HK-2 (cell line): ENCODE measurements around the gene PTPRH.
"Not testable (repeated sequence)": the region's sequence is repeated elsewhere in the genome, so short reads cannot be mapped to it uniquely, and the experiment has no call there.

Experiments used
- DNase-seq: peaks from one replicate; pipeline ENCODE4 v3.0.0-alpha.2; 2018; ENCODE audit not compliant: unreplicated experiment

The PTPRH gene

DNA sequence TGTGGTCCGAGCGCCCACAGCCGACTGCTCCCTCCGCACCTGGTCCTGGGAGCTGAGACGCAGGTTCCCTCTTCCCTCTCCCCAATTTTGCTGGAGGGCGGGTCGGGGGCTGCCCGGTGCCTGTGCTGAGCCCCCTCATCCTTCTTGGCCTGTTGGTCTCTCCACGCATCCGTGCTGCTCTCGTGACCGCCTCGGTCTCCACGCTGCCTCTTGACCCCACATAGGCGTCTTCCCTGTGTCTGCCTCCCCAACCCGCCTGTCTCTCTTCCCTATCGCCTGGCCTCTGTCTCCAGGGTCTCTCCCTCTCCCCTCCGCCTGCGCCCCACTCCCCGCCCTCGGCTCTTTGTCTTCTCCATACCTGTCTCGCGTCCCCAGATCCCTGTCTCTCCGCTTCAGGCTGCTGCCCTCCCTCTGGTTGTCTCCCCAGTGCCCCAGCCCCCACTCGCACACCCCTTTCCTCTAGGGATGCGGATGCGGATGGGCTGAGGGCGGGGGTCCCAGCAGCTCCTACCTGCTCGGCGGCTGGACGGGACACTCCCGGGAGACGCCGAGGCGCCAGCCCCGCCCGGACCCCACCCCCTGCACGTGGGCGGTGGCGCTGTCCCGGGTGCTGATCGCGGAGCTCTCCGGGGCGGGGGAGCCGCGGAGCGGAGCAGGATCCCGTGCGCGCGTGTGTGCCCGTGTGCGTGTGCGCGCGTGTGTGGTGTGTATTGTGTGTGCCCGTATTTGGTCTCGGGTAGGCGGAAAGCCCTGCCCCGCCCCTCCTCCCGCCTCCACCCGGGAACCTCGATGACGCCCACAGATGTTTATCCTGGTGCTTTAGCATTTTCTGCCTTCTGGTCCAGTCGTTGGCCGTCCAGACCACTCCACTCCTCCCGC is 29.5 kb downstream of the PTPRH start, which contains the start of gene SYT5:
Gene SYT5, minus strand, starts transcription at position 684 of the 879 bp plus-strand sequence. CDS start 1,248 bp downstream, outside the sequence.
- DNase-seq, result peak; percentile 66

DNA sequence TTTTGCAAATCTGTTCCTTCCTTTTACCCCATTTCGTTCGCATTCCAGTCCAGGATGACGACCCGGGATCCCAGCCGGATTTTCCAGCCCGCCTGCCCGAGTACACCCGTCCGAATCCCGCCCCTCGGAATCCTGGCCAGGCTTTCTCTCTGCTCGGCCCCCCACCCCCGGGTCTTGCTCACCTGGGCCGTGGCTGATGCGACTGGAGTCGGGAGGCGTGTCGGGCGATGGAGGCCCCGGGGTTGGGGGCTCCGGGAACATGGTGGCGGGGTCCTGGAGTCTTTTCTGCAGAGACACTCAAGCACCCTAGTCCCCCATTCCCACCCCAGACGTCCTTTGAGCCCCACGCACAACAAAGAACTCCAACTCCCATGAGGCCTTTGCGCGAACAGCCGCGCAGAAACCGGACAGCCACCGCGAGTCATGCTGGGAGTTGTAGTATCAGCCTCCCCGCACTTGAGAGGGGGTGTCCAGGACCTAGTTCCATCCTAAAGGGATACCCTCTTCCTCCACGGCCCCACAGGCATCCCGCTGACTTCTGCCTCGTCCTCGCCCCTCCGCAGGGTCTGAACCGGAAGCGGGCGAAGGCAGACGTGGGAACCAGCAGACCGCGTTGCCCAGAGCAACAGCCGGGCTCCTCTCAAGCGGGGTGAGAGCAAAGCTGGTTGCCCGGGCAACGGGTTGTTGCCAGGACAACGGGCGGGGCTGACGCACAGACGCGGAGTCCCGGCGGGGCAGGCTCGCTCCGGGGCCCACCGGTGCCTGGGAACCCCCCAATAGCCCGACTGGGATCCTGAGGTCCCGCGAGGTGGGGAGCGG is 30.3 kb downstream of the PTPRH start:
- DNase-seq, result peak; percentile 89

DNA sequence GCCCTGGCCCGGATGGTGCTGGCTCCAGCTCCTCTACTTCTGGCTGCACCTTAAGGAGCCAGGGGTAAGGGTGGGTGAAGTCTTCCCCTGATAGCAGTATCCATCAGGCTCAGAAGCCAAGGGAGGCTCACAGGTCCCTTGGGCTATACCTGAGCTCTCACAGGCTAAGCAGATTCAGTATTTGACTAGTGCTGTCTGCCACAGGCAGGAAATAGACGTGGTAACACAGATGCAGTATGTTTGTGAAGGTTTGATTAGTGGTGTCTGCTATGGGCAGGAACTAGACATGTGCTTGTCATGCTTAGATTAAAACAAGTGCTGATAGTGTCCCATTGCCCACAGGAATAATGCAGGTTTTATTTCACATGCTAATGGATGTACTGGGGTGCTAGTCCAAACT is 33.2 kb downstream of the PTPRH start:
- no peak for DNase-seq

DNA sequence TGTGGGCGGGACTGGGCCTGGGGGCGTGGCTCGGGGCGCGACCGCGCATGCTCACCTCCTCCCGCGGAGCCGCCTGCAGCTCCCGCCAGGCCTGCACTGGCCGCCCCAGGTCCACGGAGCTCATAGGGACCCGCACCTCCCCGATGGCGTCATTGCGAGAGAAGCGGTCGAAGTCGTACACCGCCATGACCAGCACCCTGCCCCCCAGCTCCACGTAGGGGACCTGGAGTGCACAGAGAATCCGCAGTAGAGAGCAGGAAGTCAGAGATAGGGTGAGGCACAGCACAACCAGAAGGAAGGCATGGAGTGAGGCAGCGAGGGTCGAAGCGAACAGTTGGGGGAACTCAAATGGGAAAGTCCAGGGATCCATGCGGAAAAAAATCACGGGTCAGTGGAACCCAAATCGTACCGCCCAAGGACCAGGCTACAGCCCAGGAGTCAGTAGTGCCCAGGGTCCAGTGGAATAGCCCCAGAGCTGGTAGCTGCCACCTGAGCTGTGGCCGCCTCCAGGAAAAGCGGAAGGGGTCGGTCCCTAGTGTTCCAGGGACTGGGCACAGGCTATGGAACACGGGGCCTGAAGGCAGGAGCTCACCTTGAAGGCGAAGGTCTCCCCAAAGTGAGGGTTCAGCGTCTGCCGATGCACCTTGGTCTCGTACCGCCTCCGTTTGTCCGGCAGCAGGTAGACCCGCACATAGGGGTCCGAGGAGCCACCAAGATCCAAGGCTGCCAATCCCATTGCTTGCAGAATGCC is 34.0 kb downstream of the PTPRH start:
- DNase-seq, result no peak

DNA sequence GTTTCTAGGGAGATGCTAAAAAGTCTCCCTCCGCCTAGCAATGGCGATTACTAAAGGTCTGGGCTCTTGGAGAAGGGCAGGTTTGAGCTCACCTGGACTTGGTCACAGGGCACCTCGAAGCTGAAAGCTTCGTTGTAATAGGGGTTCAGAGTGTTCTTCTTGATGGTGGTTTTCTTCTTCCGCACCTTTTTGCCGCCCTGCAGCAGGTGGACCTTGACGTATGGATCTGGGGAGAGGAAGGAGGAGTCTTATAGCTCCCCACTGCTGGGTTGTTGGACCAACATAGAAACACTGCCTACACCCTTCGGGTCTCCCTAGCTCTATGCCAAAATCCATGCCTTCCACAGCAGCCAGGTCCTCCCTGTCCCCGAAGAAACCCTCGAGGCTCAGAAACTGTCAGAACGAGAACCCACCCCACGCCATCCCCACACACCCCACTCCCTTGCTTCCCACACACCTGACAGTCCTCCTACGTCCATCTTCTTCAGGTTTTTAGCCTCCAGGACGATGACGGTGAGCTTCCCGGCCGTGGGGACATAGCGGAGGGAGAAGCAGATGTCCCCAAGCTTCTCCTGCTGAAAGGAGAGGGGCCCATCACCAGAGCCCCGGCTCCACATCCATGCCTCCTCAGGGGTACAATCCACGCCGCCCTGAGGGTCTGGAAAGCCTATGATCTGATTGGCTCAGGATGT is 34.7 kb downstream of the PTPRH start:
- no peak for DNase-seq

DNA sequence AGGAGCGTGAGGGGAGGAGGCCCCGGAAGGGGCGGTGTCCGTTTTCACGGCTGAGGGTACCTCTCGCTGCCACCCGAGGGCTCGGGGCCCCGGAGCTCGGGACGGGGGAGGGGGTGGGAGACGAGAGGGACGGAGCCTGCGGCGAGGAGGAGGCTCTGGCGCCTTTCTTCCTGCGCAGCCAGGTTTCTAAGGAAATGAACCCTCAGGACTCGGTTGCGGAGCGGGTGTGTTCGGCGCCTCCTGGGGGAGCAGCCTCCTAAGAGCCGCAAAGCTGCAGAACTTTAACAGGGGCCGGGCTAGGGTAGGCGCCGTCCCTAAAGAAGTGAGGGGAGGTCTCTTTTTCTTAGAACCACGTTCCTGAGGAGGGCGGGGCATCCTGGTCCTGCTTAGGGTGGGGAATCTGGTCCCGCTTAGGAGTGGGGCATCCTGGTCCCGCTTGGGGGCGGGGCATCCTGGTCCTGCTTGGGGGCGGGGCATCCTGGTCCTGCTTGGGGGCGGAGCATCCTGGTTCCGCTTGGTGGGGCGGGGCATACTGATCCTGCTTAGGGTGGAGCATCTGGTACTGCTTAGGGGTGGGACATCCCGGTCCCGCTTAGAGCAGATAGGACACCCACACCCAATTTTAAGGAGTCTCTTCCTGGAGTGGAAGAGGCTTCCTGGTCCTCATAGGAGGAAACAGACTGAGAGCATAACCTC is 35.4 kb downstream of the PTPRH start:
- DNase-seq, result peak; percentile 93

DNA sequence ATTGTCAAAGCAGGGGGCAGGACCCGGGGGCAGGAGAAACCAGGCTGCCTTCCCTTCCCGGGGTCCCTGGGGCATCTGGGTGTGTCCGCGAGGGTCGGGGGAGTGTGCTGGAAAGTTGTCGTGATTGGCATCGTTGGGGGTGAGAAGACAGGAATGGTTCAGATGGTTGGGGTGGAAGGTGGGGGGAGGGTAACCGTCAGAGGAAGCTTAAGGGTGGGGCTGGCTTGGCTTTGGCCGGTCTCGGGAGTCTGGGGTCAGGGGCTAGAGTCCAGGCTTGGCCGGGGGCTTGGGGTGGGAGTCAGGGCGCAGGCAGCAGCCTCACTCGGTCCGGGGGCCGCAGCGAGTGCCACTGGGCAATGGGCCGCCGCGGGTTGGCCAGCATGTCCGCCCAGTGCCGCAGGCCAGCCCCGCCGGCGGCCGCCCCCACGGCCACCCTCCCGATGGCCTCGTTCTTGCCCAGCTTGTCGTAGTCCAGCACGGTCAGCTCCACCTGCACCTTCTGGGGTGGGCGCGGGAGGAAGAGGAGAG is 36.1 kb downstream of the PTPRH start:
- DNase-seq, result no peak

DNA sequence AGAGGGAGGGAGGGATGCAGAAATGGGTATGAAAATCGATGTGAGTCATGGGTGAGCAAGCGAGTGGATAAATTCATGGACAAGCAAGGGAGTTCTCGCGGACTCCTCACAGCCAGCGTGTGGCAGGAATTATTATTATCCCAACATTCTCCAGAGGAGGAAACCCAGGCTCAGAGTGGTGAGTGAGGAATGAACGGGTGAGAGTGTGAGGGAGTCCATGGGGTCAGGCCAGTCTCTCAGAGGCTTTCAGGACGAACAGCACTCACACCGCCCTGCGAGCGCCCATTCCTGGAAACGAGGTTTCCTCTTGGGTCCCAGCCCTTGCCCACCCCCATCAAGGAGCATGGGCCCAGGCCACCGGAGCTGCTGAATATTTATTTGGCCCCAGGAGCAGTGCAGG is 36.6 kb downstream of the PTPRH start:
- DNase-seq, result peak; percentile 64

DNA sequence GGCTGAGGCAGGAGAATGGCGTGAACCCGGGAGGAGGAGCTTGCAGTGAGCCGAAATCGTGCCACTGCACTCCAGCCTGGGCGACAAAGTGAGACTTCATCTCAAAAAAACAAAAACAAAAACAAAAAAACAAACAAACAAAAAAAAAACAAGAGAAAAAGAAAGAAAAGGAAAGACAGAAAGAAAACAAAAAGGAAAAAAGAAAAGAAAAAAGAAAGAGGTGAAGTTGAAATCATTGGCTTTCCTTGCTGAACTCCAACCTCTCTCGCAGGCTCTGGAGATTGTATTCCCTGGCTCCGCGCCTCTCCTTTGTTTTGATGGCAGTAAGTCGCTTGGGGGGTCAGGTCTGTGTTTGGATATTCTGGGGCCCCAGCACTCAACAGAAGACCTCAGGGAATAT is 37.0 kb downstream of the PTPRH start:
- DNase-seq, result not testable (repeated sequence)

DNA sequence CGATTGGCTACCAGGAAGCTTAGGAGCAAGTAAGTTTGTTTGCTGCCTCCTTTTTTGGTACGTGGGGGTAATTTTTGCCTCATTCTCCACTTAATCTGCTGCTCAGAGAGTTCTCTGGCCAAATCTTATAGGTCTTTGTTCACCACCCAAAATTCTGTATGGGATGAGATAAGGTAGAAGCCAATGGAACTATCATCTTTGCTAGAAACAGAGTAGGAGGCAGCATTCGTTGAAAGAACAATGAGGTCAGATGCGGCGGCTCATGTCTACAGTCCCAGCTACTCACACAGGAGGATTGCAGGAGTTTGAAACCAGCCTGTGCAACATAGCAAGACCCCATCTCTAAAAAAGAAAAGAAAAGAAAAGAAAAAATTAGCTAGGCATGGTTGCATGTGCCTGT is 37.9 kb downstream of the PTPRH start:
- no peak for DNase-seq

DNA sequence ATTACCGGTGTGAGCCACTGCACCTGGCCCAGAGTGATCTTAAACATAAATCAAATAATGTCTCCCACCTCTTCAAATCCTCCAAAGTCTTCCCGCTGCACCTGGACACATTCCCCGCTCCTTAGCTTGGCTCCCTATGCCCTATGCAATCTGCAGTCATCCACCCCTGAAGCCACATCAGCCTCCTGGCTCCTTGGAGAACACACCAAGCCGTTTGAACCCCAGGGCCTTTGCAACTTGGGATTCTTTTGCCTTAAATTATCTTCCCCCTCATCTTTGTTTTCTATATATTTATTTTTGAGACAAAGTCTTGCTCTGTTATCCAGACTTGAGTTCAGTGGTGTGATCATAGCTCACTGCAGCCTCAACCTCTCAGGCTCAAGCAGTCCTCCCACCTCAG is 40.2 kb downstream of the PTPRH start:
- DNase-seq, result no peak

DNA sequence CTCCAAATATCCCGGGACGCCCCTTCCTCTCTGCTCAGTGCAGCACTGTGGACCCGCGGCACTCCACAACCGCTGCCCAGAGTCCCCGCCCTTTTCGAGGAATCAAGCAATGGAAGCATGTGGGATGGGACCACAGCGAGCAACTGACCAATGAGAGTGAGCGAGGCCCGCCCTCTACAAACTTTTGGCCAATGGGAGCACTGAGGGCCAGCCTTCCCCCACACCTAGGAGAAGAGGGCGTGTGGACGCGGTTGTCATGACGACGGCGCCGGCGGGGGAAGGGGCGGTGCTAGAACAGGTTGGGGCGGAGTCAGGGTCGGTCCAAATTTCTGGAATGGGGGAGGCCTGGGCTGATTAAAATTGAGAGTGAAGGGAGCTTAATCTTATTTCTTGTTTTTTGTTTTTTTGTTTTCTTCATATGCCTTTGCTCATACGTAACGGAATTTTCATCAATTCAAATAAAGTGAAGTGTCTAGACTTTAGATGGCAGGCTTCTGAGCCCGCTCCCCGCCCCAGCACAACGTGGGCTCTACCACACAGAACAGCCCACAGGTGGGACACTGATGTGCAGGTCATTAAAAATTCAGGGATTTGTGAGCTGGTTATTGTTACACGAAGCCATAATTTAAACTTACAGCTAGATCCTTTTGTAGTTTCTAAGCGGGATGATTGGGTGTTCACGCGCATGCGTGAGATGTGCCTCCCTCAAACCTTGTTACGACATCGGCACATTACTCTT is 42.6 kb downstream of the PTPRH start, which contains the start of gene DNAAF3:
Gene DNAAF3, minus strand, starts transcription at position 84 of the 739 bp plus-strand sequence. CDS start 200 bp downstream, outside the sequence.
- DNase-seq, result peak; percentile 100

DNA sequence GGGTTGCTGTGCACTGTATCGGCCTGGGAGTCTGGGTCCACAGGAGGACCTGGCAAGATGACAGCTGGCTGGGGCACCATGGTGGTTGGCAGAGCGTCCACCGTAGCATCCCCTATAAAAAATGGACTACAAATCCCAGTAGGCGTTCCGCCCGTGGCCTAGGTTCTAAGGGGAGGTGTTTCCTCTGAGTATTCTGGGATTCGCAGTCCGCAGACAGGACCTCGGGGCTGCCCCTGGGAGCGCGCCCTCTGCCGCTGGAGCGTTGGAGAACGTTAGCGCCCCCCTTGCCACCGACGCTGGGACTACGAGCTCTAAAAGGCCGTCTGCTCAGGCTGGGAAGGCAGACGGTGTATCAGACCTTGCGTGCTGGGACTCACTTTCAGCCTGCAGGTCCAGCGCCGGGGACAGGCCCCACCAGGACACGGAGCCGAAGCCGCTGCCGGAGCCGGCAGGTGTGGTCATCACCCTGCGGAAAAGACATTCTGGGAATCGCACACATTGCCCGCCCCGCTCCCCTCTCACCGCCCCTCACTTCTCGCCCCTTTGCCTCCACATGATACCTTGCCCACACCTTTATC is 43.3 kb downstream of the PTPRH start:
- peak; percentile 85 for DNase-seq

DNA sequence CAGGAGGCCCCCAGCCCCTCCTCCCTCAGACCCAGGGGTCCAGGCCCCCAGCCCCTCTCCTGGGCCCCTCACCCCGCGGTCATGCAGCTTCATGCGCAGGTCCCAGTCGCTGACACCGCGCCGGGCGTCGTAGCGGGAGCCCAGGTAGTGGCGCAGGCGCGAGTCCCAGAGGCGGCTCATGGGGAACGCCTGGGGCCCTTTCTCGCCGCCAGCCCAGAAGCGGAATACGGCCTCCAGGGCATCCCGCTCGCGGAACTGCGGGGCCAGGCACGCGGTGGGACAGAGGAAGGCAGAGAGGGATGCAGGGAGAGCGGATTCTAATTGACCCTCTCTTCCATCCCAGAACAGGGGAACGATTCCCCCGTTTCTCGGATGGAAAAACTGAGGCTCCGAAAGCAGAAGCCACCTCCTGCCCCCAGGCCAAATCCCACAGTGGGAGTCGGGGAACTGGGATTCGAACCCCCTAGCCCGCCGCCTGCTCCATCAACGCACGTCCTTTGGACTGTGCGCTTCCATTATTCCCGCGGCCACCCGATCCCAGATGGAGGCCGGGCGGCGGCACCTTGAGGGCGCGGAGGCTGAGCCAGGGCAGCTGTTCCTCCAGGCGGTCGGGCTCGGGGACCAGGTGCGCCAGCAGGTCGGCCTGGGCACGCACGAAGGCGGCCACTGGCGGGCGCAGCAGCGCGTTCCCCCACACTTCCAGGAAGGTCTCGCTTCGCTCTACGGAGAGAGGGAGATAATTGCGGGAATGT is 47.6 kb downstream of the PTPRH start:
- DNase-seq, result no peak

DNA sequence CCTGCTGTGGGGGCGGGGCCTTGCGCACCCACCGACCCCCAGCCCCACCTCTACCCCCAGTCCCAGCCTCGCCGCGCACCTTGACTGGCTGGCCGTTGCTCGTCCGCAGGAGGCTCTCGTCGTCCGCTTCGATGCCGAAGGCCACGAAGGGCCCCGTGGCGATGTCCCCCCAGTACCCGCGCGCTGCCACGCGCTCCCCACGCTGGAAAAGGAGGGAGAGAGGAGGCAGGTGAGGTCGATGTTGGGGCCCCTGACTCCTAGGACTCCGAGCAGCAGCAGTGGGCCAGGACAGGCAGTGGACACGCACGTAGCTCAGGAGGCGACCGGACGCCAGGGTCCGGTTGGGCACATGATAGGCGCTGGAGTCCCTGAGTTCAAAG is 48.3 kb downstream of the PTPRH start:
- DNase-seq, result no peak

DNA sequence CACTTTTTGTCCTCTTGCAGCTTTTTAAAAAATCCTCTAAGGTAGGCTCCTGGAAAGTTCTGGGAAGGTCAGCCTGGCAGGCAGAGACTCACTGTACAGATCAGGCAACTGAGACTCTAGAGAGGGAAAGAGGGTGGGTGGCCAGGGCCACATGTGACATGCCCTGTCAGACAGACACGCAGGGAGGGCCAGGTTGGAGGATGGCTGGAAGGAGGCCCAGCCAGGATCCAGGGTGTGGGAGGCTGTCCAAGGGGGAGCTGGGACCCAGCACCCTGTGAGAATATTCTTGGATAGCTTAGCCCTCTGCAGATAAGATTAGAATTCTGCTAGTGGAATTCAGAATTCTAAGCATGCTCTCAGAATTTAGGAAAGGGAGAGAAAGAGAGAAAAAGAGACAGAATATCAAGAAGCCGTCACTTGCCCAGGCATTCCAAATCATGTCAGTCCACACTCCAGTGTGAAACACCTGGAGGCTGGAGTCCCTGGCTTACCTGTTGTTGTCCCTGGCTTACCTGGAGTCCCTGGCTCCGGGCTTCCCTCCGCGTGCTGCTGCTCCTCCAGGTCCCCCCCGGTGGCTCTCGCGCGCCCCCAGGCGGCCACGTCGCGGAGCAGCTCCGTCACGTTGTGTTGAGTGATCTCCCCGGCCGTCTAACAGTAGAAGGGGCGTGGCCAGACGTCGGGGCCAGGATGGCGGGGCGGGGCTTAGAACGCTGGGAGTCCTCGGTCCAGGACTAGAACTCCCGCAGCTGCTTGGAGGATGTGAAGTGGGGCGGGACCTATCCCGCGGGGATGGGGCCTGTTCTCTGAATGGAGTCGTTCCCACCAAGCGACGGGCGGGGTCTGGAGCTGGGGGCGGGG is 48.9 kb downstream of the PTPRH start:
- peak; percentile 97 for DNase-seq

DNA sequence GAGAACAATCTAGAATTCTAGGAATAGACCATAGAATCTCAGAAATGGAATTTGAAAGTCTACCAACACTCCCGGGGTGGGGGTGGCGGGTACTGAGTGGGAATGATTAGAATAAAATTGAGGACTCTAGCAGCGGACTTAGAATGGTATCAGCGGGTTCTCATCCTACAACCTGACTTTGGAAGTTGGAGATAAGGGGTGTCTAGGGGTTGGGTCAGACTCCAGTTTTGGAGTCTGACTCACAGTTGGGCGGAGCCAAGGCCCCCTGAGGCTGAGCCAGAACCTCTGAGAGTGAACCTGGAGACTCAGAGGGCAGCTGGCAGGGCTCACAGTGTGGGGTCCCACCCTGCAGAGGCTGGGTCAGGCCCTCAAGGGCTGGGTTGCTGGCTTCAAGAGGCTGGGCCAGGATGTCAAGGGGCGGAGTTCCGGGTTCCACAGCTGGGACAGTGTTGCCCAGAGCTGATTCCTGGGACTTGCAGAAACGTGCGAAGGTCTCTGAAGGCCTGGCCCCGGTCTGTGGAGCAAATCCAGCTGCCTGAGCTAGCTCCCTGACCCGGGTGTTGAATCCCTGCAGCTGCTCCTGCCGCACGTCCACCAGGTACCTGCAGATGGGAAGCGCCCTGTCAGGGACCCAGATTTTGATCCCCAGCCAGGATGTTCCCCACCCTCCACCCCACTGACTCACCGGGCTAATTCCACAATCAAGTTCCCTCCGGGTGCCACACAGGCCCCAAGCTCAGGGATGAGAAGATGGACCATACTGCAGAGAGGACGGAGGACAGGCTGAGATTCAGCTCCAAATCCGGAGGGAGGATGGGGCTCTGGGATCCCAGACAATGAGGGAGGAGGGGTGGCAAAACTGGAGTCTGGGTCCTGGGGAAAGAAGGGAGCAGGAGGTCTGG is 50.2 kb downstream of the PTPRH start:
- DNase-seq, result no peak
